Measurements from ENCODE around the gene LRRC45.

The LRRC45 gene

GRCh38 chr17:81990836-81991683, 32.0 kb upstream of the LRRC45 start:
- Mint-ChIP-seq H3K36me3 (no peaks in the 10 kb centered on the region), H3K4me3 (no peak overlapping the region), H3K27ac (peak overlapping the region; percentile 65), H3K9me3 (no peaks in the 10 kb centered on the region), H3K4me1 (peaks cover 5% of the 10 kb centered on the region), H3K27me3 (no peaks in the 10 kb centered on the region)

GRCh38 chr17:81991684-81992305, 31.3 kb upstream of the LRRC45 start:
- no peak overlapping the region for H3K4me3 Mint-ChIP-seq
- H3K27me3 Mint-ChIP-seq: no peaks in the 10 kb centered on the region
- H3K9me3 Mint-ChIP-seq: no peaks in the 10 kb centered on the region
- H3K36me3 Mint-ChIP-seq: no peaks in the 10 kb centered on the region
- H3K4me1 Mint-ChIP-seq: peaks cover 5% of the 10 kb centered on the region
- peak overlapping the region; percentile 65 for H3K27ac Mint-ChIP-seq

- Mint-ChIP-seq H3K4me3 (no peak overlapping the region), H3K9me3 (no peaks in the 10 kb centered on the region), H3K27ac (no peak overlapping the region), H3K27me3 (no peaks in the 10 kb centered on the region), H3K4me1 (peaks cover 5% of the 10 kb centered on the region), H3K36me3 (no peaks in the 10 kb centered on the region)
These were observed 30.6 kb upstream of the LRRC45 start for GRCh38 chr17:81992306-81993102.

GRCh38 chr17:81993729-81994592, 29.1 kb upstream of the LRRC45 start:
- Mint-ChIP-seq H3K27ac (no peak overlapping the region), H3K4me1 (peaks cover 5% of the 10 kb centered on the region), H3K9me3 (no peaks in the 10 kb centered on the region), H3K4me3 (no peak overlapping the region), H3K27me3 (no peaks in the 10 kb centered on the region), H3K36me3 (no peaks in the 10 kb centered on the region)

- Mint-ChIP-seq H3K27me3 (no peaks in the 10 kb centered on the region), H3K27ac (no peak overlapping the region), H3K9me3 (no peaks in the 10 kb centered on the region), H3K4me1 (peaks cover 5% of the 10 kb centered on the region), H3K36me3 (no peaks in the 10 kb centered on the region), H3K4me3 (no peak overlapping the region)
These were observed 28.3 kb upstream of the LRRC45 start for GRCh38 chr17:81994593-81995462.

- Mint-ChIP-seq H3K36me3 (no peaks in the 10 kb centered on the region), H3K27me3 (no peaks in the 10 kb centered on the region), H3K4me1 (peaks cover 2% of the 10 kb centered on the region), H3K9me3 (no peaks in the 10 kb centered on the region), H3K4me3 (no peak overlapping the region), H3K27ac (no peak overlapping the region)
These were observed 27.5 kb upstream of the LRRC45 start for GRCh38 chr17:81995463-81996231.

GRCh38 chr17:81996232-81996756, 26.8 kb upstream of the LRRC45 start:
- no peaks in the 10 kb centered on the region for H3K4me1 Mint-ChIP-seq
- no peak overlapping the region for H3K4me3 Mint-ChIP-seq
- no peaks in the 10 kb centered on the region for H3K27me3 Mint-ChIP-seq
- no peaks in the 10 kb centered on the region for H3K9me3 Mint-ChIP-seq
- H3K27ac Mint-ChIP-seq: no peak overlapping the region
- no peaks in the 10 kb centered on the region for H3K36me3 Mint-ChIP-seq

- no peaks in the 10 kb centered on the region for H3K4me1 Mint-ChIP-seq
- no peaks in the 10 kb centered on the region for H3K27me3 Mint-ChIP-seq
- no peak overlapping the region for H3K27ac Mint-ChIP-seq
- no peaks in the 10 kb centered on the region for H3K9me3 Mint-ChIP-seq
- H3K4me3 Mint-ChIP-seq: no peak overlapping the region
- H3K36me3 Mint-ChIP-seq: no peaks in the 10 kb centered on the region
These were observed 26.2 kb upstream of the LRRC45 start for GRCh38 chr17:81996757-81997441.

- no peak overlapping the region for H3K4me3 Mint-ChIP-seq
- H3K36me3 Mint-ChIP-seq: no peaks in the 10 kb centered on the region
- no peaks in the 10 kb centered on the region for H3K9me3 Mint-ChIP-seq
- no peak overlapping the region for H3K27ac Mint-ChIP-seq
- H3K27me3 Mint-ChIP-seq: no peaks in the 10 kb centered on the region
- no peaks in the 10 kb centered on the region for H3K4me1 Mint-ChIP-seq
These were observed 24.9 kb upstream of the LRRC45 start for GRCh38 chr17:81998212-81998611.

GRCh38 chr17:81998691-81999438, 24.2 kb upstream of the LRRC45 start:
- Mint-ChIP-seq H3K9me3 (no peaks in the 10 kb centered on the region), H3K36me3 (no peaks in the 10 kb centered on the region), H3K27me3 (no peaks in the 10 kb centered on the region), H3K27ac (no peak overlapping the region), H3K4me1 (no peaks in the 10 kb centered on the region), H3K4me3 (no peak overlapping the region)

GRCh38 chr17:81999587-81999975, 23.5 kb upstream of the LRRC45 start:
- H3K27ac Mint-ChIP-seq: no peak overlapping the region

GRCh38 chr17:81999976-82000802, 22.9 kb upstream of the LRRC45 start:
- H3K4me3 Mint-ChIP-seq: no peak overlapping the region
- no peaks in the 10 kb centered on the region for H3K9me3 Mint-ChIP-seq
- H3K27me3 Mint-ChIP-seq: no peaks in the 10 kb centered on the region
- H3K27ac Mint-ChIP-seq: no peak overlapping the region
- H3K4me1 Mint-ChIP-seq: no peaks in the 10 kb centered on the region
- H3K36me3 Mint-ChIP-seq: no peaks in the 10 kb centered on the region

More at GRCh38 chr17:81999587-81999975, 23.5 kb upstream of the LRRC45 start:
- H3K36me3 Mint-ChIP-seq: no peaks in the 10 kb centered on the region
- no peak overlapping the region for H3K4me3 Mint-ChIP-seq
- H3K9me3 Mint-ChIP-seq: no peaks in the 10 kb centered on the region
- no peaks in the 10 kb centered on the region for H3K27me3 Mint-ChIP-seq
- no peaks in the 10 kb centered on the region for H3K4me1 Mint-ChIP-seq
